H9 (cell line): Measurements from ENCODE around the gene SNCB. TPM values are rescaled to one million over a fixed set of nuclear protein-coding genes. Genes with fewer than 3 reads are reported as not detected.

Source experiments
- DNase-seq: peaks from one replicate; pipeline ENCODE4 v3.0.0-alpha.2; 2017
- H2AFZ ChIP-seq: one replicate; pipeline ENCODE4 v1.6.1; 2013; ENCODE audit warnings: mild to moderate bottlenecking, low read length, control low read depth, moderate library complexity
- H2AK5ac ChIP-seq: 2 replicates; pipeline ENCODE4 v1.6.1; 2013; ENCODE audit warnings: low read length, control low read depth, mixed read lengths; ENCODE audit not compliant: insufficient read length
- H2BK120ac ChIP-seq: one replicate; pipeline ENCODE4 v1.6.1; 2013; ENCODE audit warnings: low read depth, mild to moderate bottlenecking, low read length, control low read depth, inconsistent platforms; ENCODE audit not compliant: poor library complexity, severe bottlenecking
- H2BK12ac ChIP-seq: 2 replicates; pipeline ENCODE4 v1.6.1; 2013; ENCODE audit warnings: low read length, control low read depth, mixed read lengths, low read depth; ENCODE audit not compliant: insufficient read length
- H2BK15ac ChIP-seq: 2 replicates; pipeline ENCODE4 v1.6.1; 2013; ENCODE audit warnings: low read depth, low read length, control low read depth
- H2BK20ac ChIP-seq: one replicate; pipeline ENCODE4 v1.6.1; 2013; ENCODE audit warnings: low read depth, mild to moderate bottlenecking, low read length, control low read depth, inconsistent platforms; ENCODE audit not compliant: poor library complexity, severe bottlenecking
- H2BK5ac ChIP-seq: 2 replicates; pipeline ENCODE4 v1.6.1; 2013; ENCODE audit warnings: low read length, control low read depth, mixed read lengths; ENCODE audit not compliant: insufficient read length
- H3K14ac ChIP-seq: 2 replicates; pipeline ENCODE4 v1.6.1; 2013; ENCODE audit warnings: low read length, control low read depth; ENCODE audit not compliant: insufficient read depth
- H3K18ac ChIP-seq: 2 replicates; pipeline ENCODE4 v1.6.1; 2013; ENCODE audit warnings: low read depth, mild to moderate bottlenecking, mixed read lengths, low read length, control low read depth; ENCODE audit not compliant: insufficient read length
- H3K23ac ChIP-seq: 2 replicates; pipeline ENCODE4 v1.6.1; 2013; ENCODE audit warnings: low read length, control low read depth, mixed read lengths, low read depth; ENCODE audit not compliant: insufficient read length
- H3K23me2 ChIP-seq: 2 replicates; pipeline ENCODE4 v1.6.1; 2013; ENCODE audit warnings: low read depth, mild to moderate bottlenecking, mixed read lengths, low read length, control low read depth; ENCODE audit not compliant: insufficient read length, poor library complexity, severe bottlenecking
- H3K27ac ChIP-seq: 2 replicates; pipeline ENCODE4 v1.5.1; 2013; ENCODE audit warnings: low read length, control low read depth, mixed read lengths, low read depth; ENCODE audit not compliant: insufficient read length
- H3K27me3 ChIP-seq: 2 replicates; pipeline ENCODE4 v1.6.1; 2013; ENCODE audit warnings: low read length, control low read depth, inconsistent platforms; ENCODE audit not compliant: insufficient read depth
- H3K4ac ChIP-seq: 2 replicates; pipeline ENCODE4 v1.6.1; 2013; ENCODE audit warnings: low read depth, mild to moderate bottlenecking, control low read depth, inconsistent platforms, low read length, moderate library complexity
- H3K4me1 ChIP-seq: 2 replicates; pipeline ENCODE4 v1.6.1; 2013; ENCODE audit warnings: low read length, control low read depth, inconsistent platforms; ENCODE audit not compliant: insufficient read depth
- H3K4me2 ChIP-seq: 2 replicates; pipeline ENCODE4 v1.6.1; 2013; ENCODE audit warnings: low read length, control low read depth, mixed read lengths; ENCODE audit not compliant: insufficient read length, insufficient read depth
- H3K56ac ChIP-seq: 2 replicates; pipeline ENCODE4 v1.6.1; 2013; ENCODE audit warnings: low read depth, mild to moderate bottlenecking, mixed read lengths, low read length, control low read depth; ENCODE audit not compliant: insufficient read length
- H3K79me1 ChIP-seq: 2 replicates; pipeline ENCODE4 v1.6.1; 2013; ENCODE audit warnings: low read depth, mild to moderate bottlenecking, moderate library complexity, low read length, control low read depth, inconsistent platforms; ENCODE audit not compliant: insufficient read depth, poor library complexity, severe bottlenecking
- H3K79me2 ChIP-seq: 2 replicates; pipeline ENCODE4 v1.6.1; 2013; ENCODE audit warnings: low read length, control low read depth, inconsistent platforms; ENCODE audit not compliant: insufficient read depth
- H3K9ac ChIP-seq: 2 replicates; pipeline ENCODE4 v1.6.1; 2013; ENCODE audit warnings: low read length, control low read depth, mixed read lengths; ENCODE audit not compliant: insufficient read length; ENCODE audit errors: extremely low read depth
- H3K9me3 ChIP-seq: one replicate; pipeline ENCODE4 v1.6.1; 2013; ENCODE audit warnings: low read depth, low read length, inconsistent platforms; ENCODE audit not compliant: control insufficient read depth
- H3T11ph ChIP-seq: one replicate; pipeline ENCODE4 v1.6.1; 2013; ENCODE audit warnings: mild to moderate bottlenecking, low read length, control low read depth, inconsistent platforms
- H4K20me1 ChIP-seq: one replicate; pipeline ENCODE4 v1.6.1; 2013; ENCODE audit not compliant: control insufficient read depth, insufficient read length, insufficient read depth
- H4K5ac ChIP-seq: 2 replicates; pipeline ENCODE4 v1.6.1; 2013; ENCODE audit warnings: low read depth, mild to moderate bottlenecking, mixed read lengths, low read length, control low read depth; ENCODE audit not compliant: insufficient read length
- H4K8ac ChIP-seq: replicated peaks from 2 replicates; pipeline ENCODE4 v1.6.1; 2013; ENCODE audit warnings: low read length, control low read depth, mixed read lengths, low read depth; ENCODE audit not compliant: insufficient read length
- H4K91ac ChIP-seq: 2 replicates; pipeline ENCODE4 v1.6.1; 2013; ENCODE audit warnings: low read depth, mild to moderate bottlenecking, moderate library complexity, mixed read lengths, low read length, control low read depth; ENCODE audit not compliant: insufficient read length
- H3K27ac Mint-ChIP-seq, 3 experiments: 2 replicates in 2 of 3; 3 replicates in 1 of 3; pipeline ENCODE4 v1.8.0; 2020 to 2021; ENCODE audit warnings: mixed read lengths in 3 of 3, mild to moderate bottlenecking in 1 of 3, moderate library complexity in 1 of 3
- H3K27me3 Mint-ChIP-seq: 2 replicates; pipeline ENCODE4 v1.8.0; 2021; ENCODE audit warnings: low read depth, mild to moderate bottlenecking, moderate library complexity, mixed read lengths
- H3K36me3 Mint-ChIP-seq, 3 experiments: 2 replicates in 2 of 3; 3 replicates in 1 of 3; pipeline ENCODE4 v1.8.0; 2020 to 2021; ENCODE audit warnings: low read depth in 3 of 3, mixed read lengths in 3 of 3; ENCODE audit not compliant: insufficient read depth in 1 of 3
- H3K4me1 Mint-ChIP-seq, 2 experiments: 2 replicates each; pipeline ENCODE4 v1.8.0; 2020; ENCODE audit warnings: mixed read lengths in 2 of 2
- H3K4me3 Mint-ChIP-seq, 2 experiments: 2 replicates in 1 of 2; 3 replicates in 1 of 2; pipeline ENCODE4 v1.8.0; 2020 to 2021; ENCODE audit warnings: mild to moderate bottlenecking in 2 of 2, mixed read lengths in 2 of 2, moderate library complexity in 1 of 2
- H3K9me3 Mint-ChIP-seq, 2 experiments: 2 replicates in 1 of 2; 3 replicates in 1 of 2; pipeline ENCODE4 v1.8.0; 2020; ENCODE audit warnings: mild to moderate bottlenecking in 2 of 2, mixed read lengths in 2 of 2, moderate library complexity in 1 of 2
- WGBS: extraction: QIAGEN DNeasy Blood & Tissue Kit; methylation state at CpG from one replicate; pipeline ENCODE4 v1.1.7; 2013; ENCODE audit warnings: missing lambda C conversion rate, low lambda C conversion rate, mixed read lengths; ENCODE audit not compliant: insufficient read length; ENCODE audit errors: extremely low coverage; 5-methylcytosine and 5-hydroxymethylcytosine counted together
- total RNA-seq: library from RNA; stranded (reverse); gene quantifications from 2 replicates; pipeline ENCODE4 v1.2.1, GENCODE V29; 2021
- TF ChIP-seq, protein P1 (sequence below): fragments of 200-600 bp; sonication (generic); conservative IDR thresholded peaks from 3 replicates; pipeline ENCODE4 v1.8.0; 2021; ENCODE audit warnings: antibody characterized with exemption, mild to moderate bottlenecking

Gene SNCB
- total RNA-seq, 1 experiment from 2014 or later: 3.5 TPM

DNA sequence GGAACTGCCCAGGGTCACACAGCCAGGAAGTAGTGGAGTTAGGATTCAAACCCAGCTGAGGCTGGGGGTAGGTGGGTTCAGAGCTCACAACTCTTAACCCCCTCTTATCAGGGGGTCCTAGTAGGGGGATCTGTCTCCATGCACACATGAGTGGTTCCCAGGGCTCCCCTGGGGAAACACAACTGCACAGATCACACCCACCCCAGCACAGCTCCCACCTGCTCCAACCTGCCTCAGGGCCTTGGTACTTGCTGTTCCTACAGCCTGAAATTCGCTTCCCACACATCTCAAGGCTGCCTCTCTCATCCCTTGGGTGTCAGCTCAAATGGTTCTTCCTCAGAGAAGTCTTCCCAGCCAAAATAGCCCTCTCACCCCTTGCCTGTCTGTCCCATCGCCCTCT, 4.8 kb downstream of the SNCB start:
- Histone ChIP-seq H2AFZ (no peak overlapping the region), H3K23me2 (peaks cover 5% of the 10 kb centered on the region), H2BK5ac (no peak overlapping the region), H3K4me2 (no peak overlapping the region), H4K8ac (no peak overlapping the region), H3K4ac (no peak overlapping the region), H2AK5ac (no peak overlapping the region), H3T11ph (no peak overlapping the region), H3K18ac (no peak overlapping the region), H2BK15ac (no peak overlapping the region), H3K27ac (no peak overlapping the region), H4K20me1 (no peaks in the 10 kb centered on the region), H3K27me3 (no peaks in the 10 kb centered on the region), H4K91ac (no peak overlapping the region), H2BK120ac (no peak overlapping the region), H2BK12ac (no peak overlapping the region), H3K79me1 (no peaks in the 10 kb centered on the region), H3K79me2 (no peaks in the 10 kb centered on the region), H3K14ac (no peak overlapping the region), H3K9ac (no peak overlapping the region), H3K4me1 (no peaks in the 10 kb centered on the region), H3K56ac (no peak overlapping the region), H2BK20ac (no peak overlapping the region), H3K9me3 (no peaks in the 10 kb centered on the region), H3K23ac (no peak overlapping the region), H4K5ac (no peak overlapping the region)
- TF ChIP-seq, protein P1, sequence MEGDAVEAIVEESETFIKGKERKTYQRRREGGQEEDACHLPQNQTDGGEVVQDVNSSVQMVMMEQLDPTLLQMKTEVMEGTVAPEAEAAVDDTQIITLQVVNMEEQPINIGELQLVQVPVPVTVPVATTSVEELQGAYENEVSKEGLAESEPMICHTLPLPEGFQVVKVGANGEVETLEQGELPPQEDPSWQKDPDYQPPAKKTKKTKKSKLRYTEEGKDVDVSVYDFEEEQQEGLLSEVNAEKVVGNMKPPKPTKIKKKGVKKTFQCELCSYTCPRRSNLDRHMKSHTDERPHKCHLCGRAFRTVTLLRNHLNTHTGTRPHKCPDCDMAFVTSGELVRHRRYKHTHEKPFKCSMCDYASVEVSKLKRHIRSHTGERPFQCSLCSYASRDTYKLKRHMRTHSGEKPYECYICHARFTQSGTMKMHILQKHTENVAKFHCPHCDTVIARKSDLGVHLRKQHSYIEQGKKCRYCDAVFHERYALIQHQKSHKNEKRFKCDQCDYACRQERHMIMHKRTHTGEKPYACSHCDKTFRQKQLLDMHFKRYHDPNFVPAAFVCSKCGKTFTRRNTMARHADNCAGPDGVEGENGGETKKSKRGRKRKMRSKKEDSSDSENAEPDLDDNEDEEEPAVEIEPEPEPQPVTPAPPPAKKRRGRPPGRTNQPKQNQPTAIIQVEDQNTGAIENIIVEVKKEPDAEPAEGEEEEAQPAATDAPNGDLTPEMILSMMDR: no peak
- Mint-ChIP-seq H3K4me3 (no peak overlapping the region), H3K4me1 (peaks cover 7 to 28% of the 10 kb centered on the region in 2 experiments), H3K36me3 (no peaks in the 10 kb centered on the region; a peak in 1 of 7 replicates), H3K27me3 (peaks cover 77% of the 10 kb centered on the region), H3K9me3 (no peaks in the 10 kb centered on the region), H3K27ac (no peak overlapping the region)
- DNase-seq: no peak
- no CpG with 5 or more reads among the region's 2 CpGs for WGBS
